HG02870 (cell line): ENCODE results near the gene TRIM71.
"Not testable (repeated sequence)": the region's sequence is repeated elsewhere in the genome, so short reads cannot be mapped to it uniquely, and the experiment has no call there.

ENCODE experiments used
- ATAC-seq: cut with Tn5 transposase; IDR thresholded peaks from one replicate; pipeline ENCODE4 v1.9.1; 2021; ENCODE audit warnings: mild to moderate bottlenecking, moderate library complexity; ENCODE audit not compliant: unreplicated experiment

The TRIM71 gene

DNA sequence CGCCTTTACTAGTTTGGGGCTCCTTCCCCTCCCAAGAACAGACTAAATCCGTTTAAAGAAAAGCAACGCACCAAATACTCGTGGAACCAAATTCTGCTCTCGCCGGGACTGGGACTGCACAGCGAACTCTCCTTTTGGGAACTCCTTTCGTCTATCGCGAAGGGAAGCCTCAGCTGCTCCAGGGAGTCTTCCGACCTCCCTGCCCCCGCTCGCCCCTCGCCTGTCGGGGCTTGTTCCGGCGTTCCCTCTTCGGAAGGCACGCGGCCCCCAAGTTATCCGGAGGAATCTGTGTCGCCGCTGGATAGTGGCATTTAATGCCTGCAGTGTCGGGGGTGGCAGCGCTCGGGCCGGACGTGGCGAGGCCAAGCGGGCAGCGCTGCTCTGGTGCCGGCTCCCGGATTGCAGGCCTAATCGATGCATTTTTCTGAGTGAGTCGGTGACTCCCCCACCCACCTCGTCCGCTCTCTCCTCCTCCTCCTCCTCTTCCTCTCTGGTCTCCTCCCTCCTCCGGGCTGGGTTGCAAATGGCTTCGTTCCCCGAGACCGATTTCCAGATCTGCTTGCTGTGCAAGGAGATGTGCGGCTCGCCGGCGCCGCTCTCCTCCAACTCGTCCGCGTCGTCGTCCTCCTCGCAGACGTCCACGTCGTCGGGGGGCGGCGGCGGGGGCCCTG, at the start of gene TRIM71:
Gene TRIM71 (plus strand): TSS at position 440 of the 671 bp plus-strand sequence. CDS start 84 bp downstream, at position 524.
- no peak for ATAC-seq

DNA sequence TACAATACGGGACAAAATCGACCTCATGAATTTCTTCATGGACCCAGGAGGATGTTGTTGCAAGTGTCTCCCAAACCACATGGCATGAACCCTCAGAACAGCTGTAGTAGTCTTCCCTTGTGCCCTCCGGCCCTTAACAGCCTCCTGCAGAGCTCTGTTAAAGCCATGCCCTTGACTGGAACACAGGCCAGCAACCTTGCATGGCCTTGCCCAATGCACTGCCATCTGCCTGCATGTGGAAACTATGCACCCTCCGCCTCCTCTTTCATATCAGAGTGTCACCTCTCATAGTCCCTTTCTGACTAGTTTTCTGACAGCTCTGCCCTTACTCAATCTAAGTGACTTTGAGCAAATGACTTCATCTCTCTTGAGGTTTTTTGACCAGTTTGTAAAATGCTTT, 39.4 kb upstream of the TRIM71 start:
- no peak for ATAC-seq

DNA sequence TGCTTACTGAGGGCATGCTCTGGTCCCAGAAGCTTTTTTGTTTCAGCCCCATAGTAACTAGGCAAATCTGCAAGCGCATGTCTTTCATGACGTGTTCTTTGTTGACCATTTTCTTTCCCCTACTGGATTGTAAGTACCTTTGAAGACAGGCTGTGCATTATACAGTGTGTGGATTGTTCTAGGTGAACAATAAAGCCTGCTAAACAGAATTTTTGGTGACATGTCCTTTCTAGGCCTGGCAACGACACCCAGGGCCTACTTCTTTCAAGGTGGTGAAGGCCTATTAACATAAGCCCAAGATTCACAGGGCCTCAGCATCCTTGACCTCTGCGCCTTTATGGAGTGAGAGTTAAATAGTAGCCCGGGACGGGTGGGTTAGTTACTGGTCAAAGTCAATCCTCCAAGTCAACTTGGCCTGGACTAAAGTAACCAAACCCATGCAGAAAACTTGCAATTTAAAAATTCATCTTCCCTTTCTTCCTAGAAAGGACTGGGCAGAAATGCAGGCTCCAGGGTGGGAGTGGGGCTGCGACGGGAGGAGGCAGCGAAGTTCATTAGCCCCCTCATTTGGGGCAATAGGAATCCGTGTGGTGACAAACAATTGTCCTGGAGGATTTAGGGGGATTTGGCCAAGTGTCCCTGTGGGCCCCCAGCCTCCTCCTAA, 37.6 kb upstream of the TRIM71 start:
- ATAC-seq: no peak

GRCh38 chr3:32780735-32781210, 37.0 kb upstream of the TRIM71 start:
- ATAC-seq: peak; percentile 38

DNA sequence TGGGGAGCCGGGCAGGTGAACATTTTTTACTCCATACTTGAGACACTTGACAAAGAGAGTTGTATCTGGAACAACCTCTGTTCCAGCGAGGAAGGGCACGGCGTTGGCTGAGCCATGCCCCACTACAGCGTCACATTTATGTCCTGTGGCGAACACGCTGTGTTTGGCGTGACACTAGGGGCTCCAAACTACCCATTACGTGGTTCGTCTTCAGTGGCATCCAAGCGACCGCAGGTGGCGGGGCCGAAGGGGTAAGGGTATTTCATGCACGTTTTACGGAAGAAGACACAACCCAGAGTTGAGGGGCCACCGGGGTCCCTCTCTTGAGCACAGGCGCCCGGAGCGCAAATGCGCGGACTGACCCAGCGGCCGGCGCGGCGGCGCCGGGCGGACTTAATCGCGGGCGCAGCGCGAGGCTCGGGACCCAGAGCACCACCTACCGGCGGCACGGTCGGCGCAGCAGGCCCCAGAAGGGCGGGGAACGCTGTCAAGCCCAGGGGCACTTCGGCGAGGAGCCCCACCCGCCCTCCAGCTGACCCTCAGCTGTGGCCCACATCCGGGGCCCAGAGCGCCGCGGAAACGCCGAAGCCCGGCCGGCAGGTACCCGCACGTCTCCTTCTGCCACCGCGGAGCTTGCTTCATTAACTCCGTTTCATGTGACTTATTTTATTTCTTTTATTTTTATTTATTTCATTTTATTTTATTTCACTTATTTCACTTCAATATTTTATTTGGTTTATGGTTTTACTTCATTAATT, 36.4 kb upstream of the TRIM71 start:
- peak; percentile 88 for ATAC-seq

DNA sequence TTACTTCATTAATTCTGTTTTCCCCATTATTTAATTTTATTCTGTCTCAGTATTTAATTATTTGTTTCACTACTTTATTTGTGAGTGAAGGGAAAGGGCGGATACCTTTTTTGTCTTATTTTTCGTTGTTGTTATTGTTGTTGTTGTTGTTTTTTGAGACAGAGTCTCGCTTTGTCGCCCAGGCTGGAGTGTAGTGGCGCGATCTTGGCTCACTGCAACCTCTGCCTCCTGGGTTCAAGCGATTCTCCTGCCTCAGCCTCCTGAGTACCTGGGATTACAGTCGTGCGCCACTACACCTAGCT, 35.9 kb upstream of the TRIM71 start:
- not testable (repeated sequence) for ATAC-seq

GRCh38 chr3:32782407-32782806, 35.4 kb upstream of the TRIM71 start:
- ATAC-seq: no peak

DNA sequence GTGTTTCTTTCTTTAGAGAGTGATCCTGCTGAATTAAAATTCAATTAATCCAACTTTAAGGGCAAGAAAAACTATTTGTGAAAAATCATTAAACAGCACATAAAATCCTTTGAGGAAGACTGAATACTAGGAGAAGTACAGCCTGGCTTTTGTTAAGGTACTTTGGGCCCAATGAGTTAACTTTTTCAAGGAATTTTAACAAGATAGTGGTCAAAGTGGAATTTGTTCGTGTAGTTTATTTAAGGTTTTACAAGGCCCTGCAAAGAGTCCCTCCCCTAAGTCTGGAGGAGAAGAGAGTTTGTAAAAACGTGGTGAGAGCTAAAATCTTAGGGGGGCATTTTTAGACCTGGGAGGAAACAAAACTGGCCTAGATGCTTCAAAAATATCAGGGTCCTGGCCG, 26.0 kb upstream of the TRIM71 start:
- ATAC-seq: no peak

DNA sequence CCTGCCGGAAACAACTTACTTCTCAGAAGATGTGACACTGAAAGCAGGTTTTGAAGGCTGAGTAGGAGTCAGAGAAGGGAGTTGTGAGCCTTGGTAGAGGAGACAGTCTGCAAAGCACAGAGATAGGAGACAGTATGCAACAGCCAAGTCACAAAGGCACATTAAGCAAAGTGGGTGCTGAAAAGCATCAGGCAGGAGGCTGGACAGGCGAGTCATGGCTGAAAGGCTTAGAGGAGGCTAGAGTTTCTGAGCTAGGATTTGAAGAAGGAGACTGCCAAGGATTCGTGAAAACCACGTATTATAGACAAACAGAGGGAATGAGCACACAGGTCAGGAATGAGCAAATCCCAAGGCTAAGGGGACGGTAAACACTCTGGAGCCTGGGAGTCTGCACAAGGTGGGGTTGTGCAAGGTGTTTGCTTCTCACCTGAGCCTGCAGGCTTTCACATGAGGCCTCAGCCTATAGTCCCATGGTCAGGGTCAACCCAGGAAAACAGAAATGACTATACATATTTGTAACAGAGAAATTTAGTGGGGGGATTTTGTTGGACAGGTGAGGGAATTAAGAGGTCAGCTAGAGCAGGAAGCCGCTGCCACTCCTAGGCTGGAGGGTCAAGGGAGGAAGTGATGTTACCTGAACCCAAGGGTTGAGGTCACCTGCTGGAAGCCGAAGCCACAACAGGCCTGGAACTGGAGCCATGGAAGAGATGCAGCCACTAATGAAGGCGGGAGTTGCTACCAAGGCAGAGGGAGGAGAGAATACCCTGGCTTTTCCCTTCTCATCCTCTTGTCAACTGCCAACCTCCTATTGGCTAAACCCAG, 23.1 kb upstream of the TRIM71 start:
- no peak for ATAC-seq

- not testable (repeated sequence) for ATAC-seq
Observed at GRCh38 chr3:32796384-32796950, 21.3 kb upstream of the TRIM71 start.

- no peak for ATAC-seq
Observed at GRCh38 chr3:32797776-32798175, 20.0 kb upstream of the TRIM71 start.

GRCh38 chr3:32801440-32801839, 16.4 kb upstream of the TRIM71 start:
- ATAC-seq: not testable (repeated sequence)

- ATAC-seq: no peak
Observed at GRCh38 chr3:32813180-32813579, 4.6 kb upstream of the TRIM71 start.

- no peak for ATAC-seq
Observed at GRCh38 chr3:32814361-32814760, 3.4 kb upstream of the TRIM71 start.

DNA sequence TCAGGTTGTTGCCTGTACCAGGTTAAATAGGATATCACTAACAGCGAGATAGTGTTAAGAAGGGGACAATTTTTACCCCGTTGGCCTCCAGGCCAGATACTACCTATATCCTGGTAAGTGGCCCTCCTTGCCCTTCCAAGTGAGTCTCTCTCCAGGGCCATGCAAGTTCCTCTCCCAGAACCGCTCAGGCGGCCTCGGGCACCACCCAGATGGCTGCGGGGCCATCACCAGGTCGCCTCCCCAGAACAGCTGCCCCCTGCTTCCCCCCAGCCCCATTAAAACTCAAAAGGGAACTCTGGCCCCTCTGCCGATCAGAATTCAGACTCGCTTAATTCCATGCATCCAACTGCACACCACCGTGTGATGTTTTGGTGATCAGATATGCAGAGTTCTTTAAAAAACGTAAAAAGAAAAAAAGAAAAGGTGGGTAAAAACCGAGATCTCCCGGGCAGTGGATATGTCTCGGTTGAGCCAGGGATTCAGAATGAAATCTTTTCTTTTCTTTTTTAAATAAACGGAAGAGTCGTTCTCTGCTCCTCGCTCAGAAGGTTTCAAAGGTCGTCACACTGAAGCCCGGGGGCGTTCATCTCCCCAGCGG, 1.9 kb upstream of the TRIM71 start:
- no peak for ATAC-seq

GRCh38 chr3:32816439-32817256, 1.1 kb upstream of the TRIM71 start:
- ATAC-seq: no peak

DNA sequence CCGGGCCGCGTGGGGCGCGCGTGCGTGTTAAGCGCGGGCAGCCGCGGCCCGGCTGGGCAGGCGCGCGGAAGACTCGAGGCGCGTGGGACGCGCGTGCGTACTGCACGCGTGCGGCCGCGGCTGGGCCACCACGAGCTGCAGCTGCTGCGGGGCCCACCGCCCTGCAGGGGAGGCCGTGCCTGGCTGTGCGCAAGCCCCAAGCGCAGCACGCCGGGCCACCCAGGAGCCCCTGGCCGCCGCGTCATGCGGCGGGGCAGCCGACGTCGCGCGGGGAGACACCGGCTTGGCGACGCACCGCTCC, 590 bp upstream of the TRIM71 start:
- no peak for ATAC-seq

- ATAC-seq: no peak
Observed at GRCh38 chr3:32818229-32818969, 602 bp downstream of the TRIM71 start.

DNA sequence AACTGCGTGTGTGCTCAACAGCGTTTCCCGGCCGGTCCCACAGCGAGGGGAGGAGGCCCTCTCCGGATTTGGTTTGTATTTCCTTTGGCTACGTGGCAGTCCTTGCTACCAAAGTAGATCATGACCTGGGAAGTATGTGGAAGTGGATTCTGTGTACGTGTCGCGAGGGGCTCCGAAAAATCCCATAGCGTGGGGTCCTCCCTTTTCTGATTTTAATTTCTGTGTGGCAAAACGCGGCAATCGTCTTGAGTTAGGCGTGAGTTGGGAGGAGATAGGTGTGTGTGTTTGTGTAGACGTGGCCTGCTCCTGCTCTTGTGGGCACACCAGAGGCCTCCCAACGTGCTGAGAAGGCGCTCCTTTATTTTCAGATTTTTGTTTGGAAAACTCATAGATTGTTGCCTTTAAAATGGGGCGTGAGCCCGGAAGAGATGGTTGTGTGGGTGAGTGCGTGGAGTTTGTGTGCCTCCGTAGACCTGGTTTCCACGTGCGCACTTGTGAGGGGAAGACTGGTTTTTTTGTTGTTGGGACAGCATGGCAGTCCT, 1.2 kb downstream of the TRIM71 start:
- ATAC-seq: no peak
